A172 (cell line): ENCODE data around the gene MAP2K5. TPM values are rescaled to one million over a fixed set of nuclear protein-coding genes. Genes with fewer than 3 reads are reported as not detected.

ENCODE experiments used
- DNase-seq: peaks from one replicate; pipeline ENCODE4 v3.0.0-alpha.2; 2015; ENCODE audit warnings: low spot score
- total RNA-seq: library from RNA; depleted of rRNA; stranded (reverse); fragments of >200 nt; shearing (Covaris generic); gene quantifications from 2 replicates; pipeline ENCODE4 v1.2.3, GENCODE V29; 2014

Gene MAP2K5
- total RNA-seq, 1 experiment from 2014 or later = 5.7 TPM

DNA sequence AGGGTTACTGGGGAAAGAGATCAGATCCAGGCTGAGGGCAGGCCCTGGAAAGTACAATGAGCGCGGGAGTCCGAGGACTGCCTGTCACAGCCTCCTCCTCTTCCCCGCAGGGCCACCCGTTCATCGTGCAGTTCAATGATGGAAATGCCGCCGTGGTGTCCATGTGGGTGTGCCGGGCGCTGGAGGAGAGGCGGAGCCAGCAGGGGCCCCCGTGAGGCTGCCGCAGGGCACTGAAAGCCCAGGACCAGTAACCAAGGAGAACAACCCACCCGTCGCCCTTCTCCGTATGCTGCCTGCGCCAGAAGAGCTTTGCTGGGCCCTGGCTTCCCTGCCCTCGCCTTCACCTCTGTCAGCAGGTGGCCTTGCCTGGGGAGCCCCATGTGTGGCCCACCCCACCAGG, 264.0 kb downstream of the MAP2K5 start:
- no peak for DNase-seq

DNA sequence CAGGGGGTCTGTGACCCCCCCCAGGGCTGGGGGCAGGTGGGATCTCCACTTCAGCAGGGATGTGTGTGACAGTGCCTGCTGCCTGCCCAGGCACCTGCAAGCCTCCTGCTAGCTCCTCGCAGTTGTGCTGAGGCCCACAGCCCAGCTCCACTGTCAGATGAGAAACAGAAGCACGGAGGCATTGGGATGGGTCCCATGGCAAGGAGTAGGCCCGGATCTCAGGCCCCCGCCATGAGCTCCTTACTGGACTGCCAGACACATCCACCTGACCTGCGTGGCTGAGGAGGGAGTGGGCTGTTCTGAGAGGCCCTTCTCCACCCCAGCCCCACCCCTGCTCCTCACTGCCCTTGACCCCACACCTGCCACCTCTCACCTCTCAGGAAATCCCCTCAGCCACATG, 264.6 kb downstream of the MAP2K5 start:
- no peak for DNase-seq

DNA sequence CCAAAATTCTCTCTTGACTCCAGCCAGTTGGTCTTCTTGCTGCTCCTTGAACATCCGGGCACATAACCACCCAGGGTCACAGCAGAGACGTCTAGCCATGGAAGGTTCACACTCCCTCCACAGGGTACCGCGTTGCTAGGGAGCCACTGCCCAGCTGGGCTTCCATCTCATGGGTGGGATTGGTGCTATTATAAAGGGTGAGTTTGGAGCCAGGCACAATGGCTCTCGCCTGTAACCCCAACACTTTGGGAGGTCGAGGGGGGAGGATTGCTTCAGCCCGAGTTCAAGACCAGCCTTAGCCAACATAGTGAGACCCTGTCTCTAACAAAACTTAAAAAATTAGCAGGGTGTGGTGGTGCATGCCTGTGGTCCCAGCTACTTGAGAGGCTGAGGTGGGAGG, 265.3 kb downstream of the MAP2K5 start:
- no peak for DNase-seq

DNA sequence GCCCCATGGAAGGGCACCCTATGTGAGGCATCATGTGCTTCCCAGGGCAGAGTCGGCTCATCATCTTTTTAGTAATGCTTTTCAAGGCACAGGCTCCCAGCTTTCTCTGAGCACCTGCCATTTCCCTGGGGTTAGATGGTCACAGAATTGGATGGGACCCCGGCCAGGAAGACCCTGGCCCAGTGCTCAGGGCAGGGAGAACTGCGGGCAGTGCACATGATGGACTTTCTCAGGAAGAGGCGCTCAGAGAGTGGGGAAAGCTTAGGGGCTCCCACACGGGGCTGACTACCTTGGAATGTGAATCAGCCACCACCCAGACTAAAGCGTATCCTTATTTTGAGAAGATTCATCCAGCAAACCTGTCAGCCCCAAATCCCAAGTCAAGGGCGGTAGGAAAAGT, 266.3 kb downstream of the MAP2K5 start:
- no peak for DNase-seq

DNA sequence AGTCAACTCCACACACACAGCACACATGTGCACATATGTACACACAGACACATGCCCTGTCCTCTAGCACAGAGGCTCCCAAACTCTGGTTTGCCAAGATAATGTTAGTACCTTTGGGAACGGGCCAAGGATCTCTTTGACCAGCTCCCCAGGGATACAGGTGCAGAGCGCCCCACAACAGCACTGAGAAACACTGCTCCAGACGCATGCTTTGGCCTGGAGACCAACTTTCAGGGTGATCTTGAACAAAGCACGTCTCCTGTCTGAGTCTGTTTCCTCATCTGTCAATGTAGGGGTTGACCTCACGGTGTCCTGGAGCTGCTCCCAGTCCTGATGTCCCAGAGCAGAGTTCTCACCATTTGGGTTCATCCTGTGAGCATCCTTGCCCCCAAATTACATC, 266.9 kb downstream of the MAP2K5 start:
- DNase-seq = no peak

DNA sequence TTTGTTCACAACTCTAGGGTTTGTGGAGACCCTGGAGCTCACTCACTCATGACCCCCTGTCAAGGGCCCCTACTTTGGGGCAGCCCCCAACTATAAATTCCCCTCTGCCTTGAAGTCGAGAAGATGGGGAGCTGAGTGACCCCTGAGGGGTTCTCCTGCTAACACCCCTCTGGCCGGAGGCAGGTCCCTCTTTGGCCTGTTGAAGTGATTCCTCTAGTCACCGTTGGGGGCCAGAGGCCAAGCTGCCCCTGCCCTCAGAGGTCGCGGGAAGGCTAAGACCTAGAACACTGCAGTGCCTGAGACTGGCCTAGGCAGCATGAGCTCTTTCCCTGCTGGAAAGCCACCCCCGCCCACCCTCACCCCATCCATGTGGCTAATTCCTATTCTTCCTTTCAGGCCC, 267.4 kb downstream of the MAP2K5 start:
- DNase-seq = no peak

DNA sequence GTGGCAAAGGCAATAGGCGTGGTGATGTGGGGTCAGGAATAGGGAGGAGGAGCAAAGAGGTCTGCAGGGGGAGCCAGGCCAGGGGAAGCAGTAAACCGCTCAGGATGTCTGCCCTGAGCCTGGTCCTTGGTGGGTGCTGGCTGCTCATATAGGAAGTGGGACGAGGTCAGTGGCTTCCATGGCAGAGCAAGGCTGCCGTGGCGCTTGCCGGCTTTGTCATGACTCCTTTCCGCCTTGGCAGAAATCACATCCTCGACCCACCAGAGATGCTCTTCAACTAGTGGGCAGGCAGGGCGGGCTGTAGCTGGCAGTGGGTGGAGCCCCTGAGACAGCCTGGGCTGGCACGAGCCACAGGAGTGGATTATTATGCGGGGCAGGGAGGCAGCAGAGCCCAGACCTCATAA, 269.7 kb downstream of the MAP2K5 start:
- no peak for DNase-seq

DNA sequence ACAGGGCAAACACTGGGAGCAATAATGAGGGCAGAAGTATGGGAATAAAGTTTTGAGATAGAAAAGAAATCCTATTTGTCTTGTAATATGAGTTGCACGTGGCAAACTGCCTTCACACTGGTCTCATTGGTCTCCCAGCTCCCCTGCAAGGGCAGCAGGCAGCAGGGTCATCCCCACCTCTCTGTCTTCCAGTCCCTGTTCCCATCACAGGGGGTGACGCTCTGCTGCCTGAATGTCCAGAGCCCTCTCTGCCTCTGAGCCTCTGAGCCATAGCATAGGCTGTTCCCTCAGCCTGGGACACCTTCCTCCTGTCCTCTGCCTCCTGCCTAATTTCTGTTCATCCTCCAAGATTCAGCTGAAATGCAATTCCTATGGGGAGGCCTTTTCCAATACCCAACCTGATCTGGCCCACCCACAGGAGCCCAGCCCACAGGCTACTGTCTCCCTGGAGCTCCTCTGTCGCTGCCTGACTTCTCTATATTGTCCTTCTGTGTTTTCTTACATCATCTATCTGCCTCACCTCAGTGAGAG, 270.7 kb downstream of the MAP2K5 start:
- no peak for DNase-seq

DNA sequence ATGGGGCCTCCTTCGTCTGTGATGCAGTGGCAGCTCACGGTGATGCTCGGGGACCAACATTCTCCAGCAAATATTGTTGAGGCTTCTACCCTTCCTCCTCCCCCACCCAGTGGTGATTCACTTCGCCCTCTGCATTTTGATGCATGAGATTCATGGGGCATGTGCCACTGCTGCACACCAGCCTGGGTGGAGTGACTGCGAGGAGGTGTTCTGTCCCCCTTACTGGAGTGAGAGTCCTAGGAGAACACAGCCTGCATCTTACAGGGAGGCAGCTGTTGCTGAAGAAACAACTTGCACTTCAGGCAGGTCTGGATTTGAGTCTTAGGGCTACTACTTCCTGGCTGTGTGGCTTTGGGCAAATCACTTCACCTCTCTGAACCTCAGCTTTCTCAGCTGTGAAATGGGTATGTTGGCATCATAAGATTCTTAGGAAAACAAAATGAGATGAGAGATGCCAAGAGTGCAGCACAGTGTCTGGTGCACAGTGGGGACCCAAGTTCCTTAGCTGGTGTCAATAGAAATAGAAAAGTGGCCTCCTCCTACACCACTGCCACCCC, 272.6 kb downstream of the MAP2K5 start:
- no peak for DNase-seq

DNA sequence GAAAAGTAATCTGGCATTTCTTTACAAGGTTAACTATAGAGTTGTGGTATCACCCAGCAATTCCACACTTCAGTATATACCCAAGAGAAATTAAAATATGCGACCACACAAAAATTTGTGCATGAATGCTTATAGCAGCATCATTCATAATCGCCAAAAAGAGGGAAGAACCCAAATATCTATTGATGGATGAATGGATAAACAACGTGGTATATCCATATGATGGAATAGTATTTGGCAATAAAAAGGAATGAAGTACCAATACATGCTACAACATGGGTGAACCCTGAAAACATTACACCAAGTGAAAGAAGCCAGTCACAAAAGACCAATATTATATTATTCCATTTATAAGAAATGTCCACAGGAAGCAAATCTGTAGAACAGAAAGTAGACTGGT, 274.2 kb downstream of the MAP2K5 start:
- DNase-seq = no peak

DNA sequence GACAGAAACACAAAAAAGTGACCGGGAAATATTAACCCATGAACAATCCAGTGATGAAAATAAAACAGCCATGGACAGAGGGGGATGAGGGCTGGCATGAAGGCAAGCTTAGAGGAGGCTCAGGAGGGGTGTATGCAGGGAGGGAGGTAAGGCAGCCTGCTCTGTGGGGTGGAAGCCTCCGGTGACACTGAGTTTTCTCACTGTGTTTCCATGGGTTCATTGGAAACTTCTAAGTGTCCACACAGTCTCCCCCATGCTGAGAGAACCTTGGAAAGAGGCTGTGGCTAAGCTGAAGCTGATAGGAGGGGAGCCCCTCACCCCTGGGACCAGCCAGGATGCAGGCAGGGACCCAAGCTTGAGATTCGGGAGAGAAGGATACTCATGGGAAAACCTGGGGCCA, 276.0 kb downstream of the MAP2K5 start:
- no peak for DNase-seq

DNA sequence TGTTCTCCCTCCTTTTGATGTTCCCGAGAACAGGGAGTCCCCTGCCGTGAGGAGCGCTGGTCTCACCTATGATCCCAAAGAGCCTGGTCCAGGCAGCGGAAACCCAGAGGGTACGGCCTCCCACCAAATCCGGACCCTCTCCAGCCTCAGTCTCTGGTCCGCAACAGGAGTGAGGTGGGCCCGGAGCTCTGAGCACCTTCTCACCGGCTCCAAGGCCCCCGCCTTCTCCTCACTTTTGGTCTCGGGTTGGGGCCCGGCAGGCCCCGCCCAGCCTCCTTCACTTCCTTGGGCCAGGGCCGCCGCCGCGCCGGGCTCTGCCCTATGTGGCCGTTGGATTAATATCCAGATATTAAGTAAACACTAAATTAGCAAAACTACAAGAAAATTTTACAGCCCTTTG, 277.1 kb downstream of the MAP2K5 start:
- DNase-seq = no peak

DNA sequence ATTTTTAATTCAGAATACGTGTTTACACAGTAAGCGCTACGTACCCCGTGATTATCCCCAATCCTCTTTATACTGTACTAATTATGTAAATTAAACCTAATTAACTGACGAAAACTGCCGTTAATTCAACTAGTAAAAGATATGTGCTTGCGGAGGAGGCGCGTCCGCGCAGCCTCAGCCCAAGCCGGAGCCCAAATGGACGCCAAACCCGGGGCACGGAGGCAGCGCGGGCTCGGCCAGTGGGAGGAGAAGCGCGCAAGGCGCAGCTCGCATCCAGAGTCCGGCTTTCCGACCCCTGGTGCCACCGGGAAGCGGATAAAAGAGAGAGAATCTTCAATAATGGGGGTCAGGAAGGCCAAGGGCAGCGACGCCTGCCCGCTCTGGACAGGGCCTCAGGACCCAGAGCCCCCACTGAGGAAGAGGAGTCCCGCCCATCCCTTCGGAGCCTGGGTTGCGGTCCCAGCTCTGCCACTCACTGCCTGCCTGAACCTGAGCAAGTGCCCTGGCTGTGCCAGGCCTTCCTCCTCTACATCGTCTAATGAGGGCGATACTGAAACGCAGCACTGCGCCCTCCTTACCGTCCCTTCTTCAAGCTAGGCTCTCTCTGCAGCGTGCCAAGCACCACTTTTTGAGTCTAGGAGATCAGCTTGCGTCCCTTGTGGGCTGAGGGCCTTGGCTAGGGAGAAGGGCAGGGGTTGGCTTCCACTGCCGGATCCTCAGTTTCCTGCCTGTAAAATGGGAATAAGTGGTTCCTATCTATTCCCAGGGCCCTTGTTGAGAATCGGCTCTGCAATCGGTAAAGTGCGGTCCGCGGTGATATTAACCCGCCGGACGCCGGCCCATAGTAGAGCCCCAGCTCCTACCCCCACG, 277.9 kb downstream of the MAP2K5 start:
- DNase-seq = no peak

DNA sequence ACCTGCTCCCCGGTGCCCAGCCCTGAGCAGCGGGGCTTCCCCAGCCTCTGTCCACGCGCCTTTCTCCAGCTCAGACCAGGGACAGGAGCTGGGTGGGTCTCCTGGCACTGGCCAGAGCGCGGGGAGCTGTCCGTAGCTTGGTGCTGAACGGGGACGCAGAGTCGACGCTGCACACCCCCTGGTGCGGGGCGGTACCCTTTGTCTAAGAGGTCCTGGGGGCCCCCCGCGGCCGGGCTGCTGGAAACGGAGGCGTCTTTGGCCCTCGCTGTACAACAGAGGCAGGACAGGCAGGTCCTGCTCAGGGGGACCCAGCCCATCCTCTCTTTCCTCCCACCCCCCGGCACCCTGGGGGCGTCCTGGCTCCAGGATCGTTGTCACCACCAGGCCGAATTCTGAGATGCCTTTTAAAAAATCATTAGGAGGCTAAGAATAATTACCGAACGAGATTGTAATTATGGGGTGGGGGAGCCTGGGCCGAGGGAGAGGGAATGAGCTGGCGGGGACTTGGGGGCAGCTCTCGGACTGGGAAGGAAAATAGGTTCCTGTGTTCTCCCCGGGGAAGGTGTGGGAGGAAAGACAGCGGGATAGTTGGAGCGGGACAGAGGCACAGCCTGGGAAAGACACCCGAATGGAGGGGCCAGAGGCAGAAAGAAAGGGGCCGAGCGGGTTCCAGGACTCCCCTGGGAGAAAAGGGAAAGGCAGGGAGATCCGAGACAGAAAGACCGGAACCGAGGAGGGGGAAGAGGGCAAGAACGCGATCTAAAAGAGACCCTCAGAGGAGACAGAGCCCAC, 278.7 kb downstream of the MAP2K5 start:
- DNase-seq = no peak

DNA sequence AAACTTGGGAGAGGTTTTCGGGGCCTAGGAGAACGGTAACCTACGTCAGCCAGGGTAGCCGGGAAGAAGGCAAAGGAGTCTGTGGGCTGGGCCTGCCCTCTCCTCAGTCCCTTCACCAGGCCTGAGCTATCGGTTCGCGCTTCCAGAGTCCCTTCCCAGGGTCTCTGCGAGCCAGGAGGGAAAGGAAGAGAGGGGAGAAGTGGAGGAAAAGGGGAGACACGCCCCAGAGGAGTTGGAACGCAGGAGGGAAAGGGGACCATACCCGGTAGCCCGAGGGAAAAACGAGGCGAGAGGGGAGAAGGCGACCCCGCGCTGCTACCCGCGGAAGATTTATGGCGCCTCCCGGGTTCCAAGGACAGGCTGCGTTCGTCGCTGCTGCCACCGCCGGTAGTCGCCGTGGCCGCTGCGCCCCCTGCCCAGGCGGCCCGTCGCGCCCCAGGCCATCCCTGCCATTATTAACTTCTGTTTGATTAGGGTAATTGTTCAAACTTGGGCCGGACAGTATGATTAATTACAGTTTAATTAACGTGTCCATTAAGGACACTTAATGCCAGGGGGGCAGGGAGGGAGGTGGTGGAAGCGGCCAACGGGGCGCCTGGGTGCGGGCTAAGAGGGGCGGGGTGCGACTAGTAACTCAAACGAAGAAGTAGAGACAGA, 279.4 kb downstream of the MAP2K5 start:
- no peak for DNase-seq

DNA sequence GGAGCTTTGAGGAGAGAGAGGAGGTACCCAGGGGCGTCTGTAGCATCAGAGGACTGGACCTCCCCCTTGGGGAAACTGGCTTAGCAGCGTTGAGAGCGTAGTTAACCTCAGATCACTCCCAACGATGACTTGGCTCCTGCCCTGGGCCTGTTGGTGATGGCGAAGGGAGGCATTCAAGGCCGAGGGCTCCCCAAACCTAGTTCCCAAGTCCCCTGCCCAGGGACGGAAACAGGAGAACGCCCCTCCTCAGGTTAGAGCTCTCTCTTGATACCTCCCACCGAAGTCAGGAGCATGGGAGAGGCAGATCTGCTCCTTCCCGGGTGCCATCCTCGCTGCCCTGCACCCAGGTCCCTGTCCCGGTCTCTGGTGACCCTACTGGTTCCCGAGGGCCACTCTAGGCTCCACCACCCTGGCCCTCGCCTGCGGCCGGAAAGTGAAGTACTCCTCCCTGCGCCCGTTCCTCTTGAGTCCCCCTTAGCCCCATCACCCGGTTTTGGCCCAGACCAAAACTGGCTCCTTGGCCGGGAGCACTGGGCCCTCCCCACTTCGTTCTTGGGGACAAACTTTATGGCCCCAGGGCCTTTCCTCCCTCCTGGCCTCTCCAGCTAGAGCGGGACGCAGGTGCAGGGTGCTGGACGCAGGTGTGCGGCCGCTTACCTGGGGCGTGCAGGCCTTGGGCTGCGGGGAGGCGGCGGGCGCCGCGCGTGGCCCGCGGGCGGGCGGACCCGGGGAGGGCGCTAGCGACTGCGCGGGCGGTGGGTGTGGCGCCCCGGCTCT, 280.2 kb downstream of the MAP2K5 start:
- no peak for DNase-seq

DNA sequence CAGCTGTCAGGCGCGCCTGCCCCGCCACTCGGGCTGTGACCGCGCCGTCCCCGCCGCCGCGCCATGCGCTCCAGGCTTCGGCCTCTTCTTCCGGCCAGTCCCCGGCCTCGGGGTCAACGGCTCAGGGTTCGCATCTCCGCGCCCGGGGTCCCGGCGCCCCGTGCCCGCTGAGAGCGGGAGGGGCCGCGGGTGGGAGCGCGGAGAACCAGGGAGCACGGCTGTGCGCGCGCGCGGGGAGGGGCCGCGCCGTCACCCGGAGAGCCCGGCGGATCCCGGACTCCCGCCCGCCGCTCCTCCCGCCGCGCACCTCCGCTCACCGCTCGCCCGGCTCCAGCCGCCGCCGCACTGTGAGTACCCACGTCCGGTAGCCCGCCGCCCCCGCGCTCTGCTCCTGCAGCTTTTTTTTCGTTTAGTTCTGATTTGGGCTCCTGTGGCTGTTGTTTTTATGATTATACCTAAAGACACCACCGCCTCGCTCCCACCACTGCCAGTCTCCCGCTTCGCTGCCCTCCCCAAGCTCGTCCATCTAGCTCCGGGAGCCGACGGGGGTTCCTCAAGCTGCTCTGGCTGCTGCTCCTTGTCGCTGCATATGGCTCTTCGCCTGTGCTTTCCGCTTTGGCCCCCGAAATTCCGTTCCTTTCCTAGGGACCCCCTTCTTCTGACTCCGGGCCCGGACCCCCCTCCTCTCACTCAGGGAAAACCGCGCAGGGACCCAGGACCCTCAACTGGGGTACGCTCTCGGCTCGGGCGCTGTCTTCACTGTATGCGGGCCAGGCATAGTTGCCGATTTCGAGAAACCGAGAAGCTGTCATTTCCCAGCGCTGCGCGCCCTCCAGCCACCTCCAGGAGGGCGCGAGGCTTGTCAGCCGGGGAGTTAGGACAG, 281.1 kb downstream of the MAP2K5 start:
- DNase-seq = no peak

DNA sequence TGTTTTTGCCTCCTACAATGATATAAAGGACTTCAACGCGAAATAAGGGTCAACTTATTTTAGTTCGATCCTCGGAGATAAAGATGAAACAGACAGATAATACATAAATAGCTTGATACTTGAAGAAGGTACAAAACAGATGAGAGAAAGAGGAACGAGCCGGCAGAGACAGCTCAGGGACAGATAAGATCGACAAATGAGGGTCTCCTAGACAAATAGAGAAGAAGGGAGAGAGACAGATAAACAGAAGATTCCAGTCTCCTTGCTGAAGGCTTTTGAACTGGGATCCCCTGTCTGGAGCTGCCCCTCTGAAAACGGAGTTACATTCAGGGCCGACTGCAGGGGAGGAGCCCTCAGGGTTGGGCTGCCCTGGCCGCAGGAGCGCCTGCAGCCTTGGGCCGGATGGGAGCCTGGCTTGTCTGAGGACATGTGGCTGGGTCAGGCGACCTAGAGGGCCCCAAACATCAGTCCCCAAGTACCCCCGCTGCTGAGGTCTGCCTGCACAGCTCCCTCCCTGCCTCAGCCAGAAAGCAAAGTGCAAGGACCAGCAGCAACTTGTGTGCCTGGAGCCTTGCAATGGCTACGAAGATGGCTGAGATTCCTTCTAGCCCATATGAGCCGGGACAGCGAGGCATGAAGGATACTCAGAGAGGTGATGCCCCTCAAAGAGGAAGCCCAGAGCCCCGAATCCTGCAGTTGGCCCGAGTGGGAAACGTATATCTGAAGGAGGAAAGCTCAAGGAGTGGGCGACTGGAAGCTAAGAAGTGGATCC, 281.9 kb downstream of the MAP2K5 start:
- DNase-seq = no peak
